HG02852 (cell line): ENCODE results near the gene SLC37A1.

Experiments used
- ATAC-seq: cut with Tn5 transposase; IDR thresholded peaks from one replicate; pipeline ENCODE4 v1.9.1; 2021; ENCODE audit warnings: mild to moderate bottlenecking, moderate library complexity; ENCODE audit not compliant: unreplicated experiment

Gene SLC37A1

DNA sequence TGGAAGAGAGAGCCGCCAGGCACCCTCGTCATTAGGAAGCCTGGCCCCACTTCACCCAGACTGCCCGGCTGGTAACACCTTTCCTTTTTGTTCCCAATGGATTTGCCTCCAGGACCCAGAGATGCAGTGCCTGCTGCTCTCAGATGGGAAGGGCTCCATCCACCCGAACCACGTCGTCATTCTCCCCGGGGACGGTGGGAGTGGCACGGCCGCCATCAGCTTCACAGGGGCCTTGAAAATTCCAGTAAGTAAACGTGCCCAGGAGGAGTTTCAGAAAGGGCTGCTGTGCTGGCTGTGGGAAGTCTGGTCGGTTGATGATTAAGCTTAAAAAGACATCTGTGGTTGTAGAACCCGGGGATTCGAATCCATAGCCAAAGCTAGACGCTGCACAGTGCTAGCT lies 45.2 kb downstream of the SLC37A1 start:
- ATAC-seq = no peak

DNA sequence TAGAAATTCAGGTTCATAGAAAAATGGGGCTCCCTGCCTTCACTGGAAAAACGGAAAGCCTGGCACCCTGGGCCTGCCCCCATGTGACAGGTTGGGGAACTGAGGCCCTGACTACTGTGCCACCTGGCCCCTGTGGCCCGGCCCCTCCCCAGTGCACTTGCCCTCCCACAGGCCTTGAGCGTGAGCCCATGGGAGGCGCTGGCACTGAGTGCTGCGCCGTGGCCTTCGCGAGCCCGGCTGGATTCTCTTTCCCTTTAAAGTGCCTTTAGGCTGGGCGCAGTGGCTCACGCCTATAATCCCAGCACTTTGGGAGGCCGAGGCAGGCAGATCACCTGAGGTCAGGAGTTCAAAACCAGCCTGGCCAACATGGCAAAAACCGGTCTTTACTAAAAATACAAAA lies 45.7 kb downstream of the SLC37A1 start:
- no peak for ATAC-seq

DNA sequence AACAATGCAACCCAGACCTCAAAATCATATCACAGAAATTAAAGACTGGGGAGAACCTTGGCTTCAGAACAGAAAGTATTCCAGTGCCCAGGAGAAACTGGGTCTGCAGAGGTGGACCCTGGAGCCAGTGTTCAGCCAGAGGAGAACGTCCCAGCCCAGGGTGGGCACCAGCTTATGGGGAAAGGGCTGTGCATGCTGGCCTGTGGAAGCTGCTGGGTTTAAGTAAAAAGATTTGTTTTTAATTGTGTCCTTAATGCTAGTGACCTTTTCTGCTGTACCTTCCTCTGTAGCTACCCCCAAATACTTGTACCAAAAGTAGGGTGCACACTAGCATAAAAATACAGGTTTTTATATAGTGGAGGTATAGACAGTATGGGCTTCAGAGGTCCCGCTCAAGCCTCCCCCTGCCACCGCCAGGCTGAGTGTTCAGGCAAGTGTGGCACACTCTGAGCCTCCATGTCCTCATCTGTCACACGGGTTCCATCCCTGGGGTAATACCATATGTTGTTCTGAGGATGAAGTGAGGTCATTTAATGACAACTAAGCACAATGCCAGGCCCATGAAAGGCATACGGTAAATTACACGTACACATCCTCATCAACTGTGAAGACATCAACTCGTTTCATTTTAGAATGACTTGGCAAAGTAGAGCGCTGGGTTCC lies 47.0 kb downstream of the SLC37A1 start:
- no peak for ATAC-seq

DNA sequence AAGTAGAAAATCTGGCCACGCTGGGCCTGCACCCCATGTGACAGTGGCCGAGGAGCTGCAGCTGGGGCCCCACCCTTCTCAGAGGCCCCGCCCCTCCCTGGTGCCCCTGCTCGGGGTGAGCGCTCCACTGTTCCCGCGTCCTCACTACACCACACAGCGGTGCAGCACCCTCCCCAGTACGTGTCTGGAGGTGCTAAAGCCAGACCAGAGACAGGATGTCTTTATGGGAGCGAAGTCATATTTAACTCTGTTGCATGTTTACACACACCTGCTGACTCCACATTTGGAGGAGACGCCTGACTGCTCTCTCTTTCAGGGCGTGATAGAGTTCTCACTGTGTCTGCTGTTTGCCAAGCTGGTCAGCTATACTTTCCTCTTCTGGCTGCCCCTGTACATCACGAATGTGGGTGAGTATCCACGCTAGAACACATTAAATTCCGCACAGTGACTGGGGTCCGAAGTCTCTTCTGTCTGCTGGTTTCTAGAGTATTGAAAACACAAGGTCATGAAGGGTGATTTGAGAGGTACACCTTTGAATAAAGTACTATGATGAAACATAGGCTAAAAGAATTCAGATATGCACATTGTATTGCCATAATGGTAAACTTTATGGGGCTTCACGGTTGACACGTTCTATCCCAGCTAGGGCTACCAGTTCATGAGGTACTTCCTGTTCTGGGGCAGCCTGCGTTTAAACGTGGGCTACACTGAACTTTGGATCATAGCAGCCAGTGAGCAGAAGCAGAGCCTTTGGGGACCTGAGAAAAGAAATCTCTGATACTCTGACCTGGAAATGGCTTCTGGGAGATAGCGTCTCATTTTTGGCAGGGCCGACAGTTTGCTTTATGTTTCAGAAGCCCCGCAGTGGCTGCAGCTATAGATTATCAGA lies 48.4 kb downstream of the SLC37A1 start:
- no peak for ATAC-seq

DNA sequence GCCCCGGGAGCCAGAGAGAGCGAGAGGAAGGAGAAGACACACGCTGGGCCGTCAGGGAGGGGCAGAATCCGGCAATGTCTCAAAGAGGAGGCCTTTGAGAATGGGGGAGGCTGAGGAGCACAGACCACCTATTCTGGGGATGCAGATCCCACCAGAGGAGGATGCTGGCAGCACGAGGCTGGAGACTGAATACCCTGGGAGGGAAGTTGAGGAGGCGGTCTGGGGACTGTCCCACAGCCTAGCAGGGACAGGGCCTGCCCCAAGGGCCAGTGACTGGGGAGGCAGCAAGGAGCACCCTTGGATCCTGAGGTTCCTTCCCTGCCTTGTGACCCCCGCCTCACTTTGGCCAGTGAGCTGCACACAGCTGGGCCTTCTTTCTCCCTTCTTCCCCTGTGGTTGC lies 49.2 kb downstream of the SLC37A1 start:
- ATAC-seq = no peak

DNA sequence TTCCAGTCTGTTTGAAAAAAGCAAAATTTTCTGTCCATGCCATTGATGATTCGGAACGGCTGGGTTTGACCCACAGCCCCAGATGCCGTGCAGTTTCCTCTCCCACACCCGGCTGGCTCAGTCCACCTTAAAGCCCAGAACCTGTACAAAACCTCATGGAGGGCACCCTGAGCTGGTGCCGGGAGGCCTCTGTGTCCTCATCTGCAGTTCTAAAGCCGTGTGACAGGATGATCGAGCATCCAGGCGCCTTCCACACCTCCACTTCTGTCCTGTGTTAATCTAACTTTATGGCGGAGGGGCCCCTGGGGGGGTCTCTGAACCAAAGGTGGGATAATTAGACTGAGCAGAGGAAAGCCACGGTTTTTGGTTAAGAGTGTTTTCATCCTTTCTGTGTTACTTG lies 49.6 kb downstream of the SLC37A1 start:
- ATAC-seq = no peak

DNA sequence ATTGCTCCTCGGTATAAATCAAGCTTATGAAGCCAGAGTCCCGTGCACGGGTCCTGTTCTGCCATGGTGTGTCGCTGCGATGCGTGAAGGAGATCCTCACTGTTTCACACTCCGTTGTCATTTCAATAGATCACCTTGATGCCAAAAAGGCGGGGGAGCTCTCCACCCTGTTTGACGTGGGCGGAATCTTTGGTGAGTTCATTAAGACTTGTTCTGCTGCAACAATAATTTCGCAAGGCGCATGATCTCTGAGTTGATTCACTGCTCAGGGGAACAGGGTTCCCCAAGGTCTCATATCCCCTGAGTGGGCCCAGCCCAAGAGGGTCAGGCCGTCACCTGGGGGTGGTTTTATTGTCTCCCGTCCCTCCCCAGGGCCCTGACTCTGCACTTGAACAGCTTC lies 50.0 kb downstream of the SLC37A1 start:
- no peak for ATAC-seq

DNA sequence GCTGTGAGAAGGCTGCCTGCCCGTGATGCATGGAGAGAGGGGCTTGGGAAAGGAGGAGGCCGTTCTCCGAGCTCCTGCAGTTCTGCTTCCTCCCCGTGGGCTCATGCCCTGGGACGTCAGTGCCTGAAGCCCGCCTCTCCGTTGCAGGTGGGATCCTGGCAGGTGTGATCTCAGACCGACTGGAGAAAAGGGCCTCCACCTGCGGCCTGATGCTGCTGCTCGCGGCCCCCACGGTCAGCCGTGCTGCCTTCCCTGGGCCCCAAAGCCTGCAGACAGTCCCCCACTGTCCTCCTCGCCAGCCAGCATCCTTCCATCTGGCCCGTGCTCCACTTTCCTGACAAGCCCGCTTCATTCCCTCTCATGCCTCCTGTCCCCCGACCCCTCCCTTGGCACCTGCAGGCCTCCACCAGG lies 50.9 kb downstream of the SLC37A1 start:
- no peak for ATAC-seq

DNA sequence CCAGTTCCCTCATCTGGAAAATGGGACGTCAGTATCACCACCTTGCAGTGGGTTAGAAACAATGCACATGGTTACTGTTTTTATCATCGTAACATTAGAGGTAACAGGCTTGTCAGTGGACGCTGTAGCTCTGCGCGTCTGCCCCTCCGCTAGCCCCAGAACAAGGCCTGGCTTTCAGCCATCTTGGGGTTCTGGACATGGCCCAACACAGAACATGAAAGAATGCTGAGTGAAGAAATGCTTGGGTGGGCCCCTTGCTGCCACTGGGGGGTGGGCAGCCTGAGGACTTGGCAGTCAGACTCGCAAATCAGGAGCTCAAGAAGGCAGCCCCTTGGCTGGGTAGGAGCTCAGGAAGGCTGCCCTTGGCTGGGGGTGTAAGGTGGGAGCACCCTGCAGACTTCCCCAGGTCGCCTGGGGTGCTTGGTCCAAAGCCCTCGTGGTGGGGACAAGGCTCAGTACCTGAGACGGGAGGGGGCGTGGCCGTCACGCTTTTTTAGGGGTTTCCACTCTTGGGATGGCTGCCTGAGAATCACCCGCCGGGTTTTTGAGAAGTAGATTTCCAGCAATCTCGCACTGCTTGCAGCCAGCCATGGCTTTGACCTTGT lies 51.7 kb downstream of the SLC37A1 start:
- no peak for ATAC-seq

DNA sequence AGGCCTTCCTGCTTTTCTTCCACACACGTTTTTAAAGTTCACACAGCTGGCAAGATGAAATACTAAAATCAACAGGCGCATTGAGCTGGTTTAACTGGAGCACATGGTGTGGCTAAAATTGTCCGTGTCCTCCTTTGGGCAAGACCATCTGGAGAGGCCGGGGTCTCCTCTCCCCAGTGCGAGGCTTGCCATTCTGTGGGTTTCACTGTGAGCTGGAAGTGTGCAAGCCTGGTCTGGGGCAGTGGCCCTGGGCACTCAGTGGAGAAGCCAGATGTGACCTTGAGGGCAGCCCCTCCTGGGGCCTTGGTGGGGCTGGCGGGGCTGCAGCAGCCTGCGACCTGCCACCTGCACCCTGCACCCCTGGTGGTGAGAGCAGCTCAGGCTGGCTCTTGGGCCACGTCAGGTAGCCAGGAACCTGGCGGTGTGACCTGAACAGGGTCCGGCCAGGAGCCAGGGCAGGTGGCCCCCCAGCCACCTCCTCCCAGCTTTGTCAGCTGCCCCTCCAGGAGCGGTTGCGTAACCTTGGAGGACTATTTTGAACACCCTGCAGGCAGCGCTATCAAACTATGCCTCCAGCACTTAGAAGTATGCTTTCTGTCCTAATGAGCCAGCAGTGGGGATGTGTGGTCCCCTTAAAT lies 52.4 kb downstream of the SLC37A1 start:
- ATAC-seq = no peak

DNA sequence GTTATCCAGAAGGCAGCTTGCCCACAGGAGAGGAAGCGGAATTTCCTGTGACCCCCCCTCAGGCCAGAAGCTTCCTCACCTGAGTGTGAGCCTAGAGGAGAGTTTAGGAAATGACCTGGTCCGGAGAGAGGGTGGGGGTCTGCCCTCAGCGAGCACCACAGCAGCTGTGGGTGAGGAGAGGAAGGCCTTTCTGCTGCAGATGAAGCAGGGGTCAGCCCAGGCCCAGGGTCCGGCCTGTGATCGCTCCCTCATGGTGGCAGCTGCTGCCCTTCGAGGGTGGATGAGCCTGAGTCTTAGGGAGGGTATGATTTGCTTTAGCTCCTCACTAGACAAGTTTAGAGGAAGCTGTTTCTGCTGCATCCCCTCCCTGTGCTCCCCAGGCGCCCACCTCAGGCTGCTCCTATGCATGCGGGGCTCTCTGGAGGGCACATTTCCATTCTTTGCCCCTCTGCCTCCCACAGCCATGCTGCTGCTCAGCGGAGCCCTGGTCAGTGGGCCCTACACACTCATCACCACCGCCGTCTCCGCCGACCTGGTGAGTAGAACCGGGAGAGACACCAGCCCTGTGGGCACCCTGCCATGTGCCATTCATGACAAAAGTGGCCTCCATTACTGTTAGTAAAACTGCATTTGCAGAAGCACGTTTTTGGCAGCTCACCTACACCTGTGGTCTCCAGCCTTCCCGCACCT lies 53.0 kb downstream of the SLC37A1 start:
- no peak for ATAC-seq

DNA sequence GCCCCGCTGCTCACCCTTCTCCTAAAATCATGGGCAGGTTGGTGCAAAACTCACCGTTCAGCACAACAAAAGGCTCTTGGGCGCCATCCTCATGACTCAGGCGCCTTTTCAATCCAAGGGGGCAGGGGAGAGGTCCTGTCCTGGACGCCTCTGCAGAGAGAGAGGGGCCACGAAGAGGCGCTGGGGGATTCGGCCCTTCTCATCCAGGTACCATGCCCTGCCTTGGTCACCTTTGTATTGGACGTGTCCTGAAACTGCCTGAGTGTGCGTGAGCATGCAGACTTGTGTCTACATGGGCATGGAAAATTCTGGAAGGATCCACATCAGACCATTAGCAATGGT lies 53.5 kb downstream of the SLC37A1 start:
- no peak for ATAC-seq

DNA sequence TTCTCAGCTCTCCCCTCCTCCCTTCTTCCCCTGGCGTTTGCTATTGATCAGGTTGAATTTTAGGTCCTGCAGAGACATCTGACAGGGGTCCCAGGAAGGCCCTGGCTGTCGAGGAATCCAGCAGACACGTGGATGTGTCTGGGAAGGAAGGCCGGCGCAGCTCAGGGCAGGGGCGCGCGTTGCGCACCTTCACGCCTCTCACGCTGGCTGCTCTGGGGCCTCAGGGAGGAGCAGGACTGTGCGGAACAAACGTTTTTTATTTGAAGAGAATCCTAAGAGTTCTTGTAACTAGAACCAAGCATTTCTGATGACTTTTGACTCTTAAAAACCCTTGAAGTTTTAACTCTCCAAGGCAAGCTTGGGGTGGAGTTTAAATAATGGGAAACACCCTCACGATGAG lies 54.2 kb downstream of the SLC37A1 start:
- ATAC-seq = no peak

DNA sequence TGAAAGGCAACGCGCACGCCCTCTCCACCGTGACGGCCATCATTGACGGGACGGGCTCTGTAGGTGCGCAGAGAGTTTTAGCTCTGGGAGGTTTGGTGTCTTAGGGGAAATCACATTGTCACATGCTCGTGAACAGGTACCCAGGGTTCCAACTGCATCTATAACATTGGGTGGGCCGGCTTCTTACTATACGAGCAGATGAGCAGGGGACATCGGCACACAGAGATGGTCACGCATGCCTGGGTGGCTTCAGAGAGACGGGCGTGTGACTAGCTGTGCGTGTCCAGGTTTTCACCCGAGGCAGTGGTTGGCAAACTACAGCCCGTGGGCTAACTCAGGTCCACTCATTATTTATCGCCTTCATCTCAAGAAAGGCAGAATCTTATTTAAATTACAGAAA lies 54.7 kb downstream of the SLC37A1 start:
- ATAC-seq = no peak

DNA sequence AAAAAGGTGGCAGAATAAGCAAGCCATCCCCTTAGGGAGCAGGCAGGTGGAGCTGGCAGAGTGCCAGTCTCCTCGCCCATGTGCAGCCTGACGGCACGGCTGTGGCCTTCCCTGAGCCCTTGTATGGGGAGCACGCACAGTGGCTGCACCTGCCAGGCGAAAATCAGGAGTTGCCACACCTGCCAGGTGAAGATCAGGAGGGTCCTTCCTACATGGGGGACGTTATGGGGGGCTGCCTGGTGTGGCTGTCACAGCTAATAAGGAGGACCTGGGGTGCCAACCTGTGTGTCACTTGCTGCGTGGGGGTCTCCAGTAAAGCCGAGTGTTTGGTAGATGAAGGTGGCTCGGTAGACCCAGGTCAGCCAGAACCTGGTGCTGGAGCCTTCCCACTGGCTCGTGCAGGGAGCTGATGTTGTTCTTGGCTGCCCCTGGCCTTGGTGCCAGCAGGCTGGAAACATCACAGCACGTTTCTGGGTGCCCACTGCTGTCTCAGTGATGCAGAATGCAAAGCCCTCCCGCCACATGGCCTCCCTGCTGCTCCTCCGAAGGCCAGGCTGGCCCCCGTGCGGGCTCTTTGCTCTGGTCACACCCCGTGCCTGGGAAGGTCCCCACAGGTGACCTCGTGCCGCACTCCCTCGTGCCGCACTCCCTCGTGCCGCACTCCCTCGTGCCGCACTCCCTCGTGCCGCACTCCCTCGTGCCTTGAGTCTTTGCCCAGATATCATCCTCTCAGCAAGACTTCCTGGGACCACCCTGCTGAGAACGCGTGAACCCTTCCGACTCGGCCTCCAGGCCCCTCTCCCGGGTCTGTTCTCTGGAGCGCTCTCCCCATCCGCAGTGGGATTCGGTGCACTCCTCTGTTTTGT lies 55.4 kb downstream of the SLC37A1 start:
- ATAC-seq = no peak

DNA sequence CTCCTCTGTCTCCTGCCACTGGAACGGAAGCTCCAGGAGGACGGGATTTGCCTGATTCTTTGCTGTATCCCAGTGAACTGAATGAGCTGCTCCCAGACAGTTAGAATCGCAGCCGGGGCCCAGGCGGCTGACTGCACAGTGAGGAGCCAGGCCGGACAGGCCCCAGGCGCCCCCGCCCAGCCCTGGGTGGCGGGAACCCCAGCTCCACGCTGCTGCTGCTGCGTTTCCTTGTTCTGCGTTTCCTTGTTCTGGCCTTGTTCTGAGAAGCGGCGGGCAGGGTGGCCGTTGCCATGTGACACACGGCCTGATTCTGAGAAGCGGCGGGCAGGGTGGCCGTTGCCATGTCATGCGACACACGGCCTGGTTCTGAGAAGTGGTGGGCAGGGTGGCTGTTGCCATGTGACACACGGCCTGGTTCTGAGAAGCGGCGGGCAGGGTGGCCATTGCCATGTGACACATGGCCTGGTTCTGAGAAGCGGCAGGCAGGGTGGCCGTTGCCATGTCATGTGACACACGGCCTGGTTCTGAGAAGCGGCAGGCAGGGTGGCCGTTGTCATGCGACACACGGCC lies 56.2 kb downstream of the SLC37A1 start:
- no peak for ATAC-seq

DNA sequence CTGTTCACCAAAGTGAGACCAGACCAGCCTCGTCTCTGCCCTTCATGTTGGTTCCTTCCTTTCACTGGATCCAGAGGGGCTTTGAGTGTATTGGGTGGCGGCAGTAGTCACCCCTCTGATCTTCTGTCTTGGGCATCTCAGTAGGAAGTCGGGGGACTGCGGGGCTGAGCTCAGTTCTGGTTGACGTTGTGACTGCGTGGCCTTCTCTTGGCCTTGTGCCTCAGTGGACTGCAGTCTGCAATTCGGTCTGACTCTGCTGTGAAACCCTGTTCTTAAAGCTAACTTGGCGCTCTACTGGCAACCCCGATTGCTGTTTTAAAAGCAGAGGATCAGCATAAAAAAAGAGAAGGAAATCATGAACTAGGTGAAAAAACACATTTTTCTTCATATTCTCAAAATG lies 56.7 kb downstream of the SLC37A1 start:
- ATAC-seq = no peak

DNA sequence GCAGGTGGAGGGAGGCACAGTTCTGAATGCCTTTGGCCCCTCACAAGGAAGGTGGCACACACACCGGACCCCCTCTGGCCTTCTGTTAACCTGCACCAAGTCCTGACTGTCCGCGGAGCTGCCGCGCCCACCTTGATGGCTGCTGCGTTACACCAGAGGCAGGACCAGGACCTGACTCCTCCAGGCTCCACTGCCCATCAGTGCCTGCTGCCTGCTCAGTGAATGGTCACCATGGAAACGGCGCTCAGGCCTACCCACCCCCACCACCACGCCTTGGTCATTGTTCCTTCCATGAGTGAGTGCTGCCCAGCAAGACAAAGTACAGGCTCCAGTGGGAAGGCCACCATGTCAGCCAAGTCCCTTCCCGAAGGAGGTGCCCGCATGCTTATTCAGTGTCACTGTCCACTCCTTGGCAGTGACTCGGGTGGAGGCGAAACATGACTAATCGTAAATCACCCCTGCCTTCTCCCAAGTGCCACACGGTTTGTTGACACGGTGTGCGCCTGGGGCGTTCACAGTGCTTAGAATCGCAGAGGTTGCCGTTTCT lies 57.3 kb downstream of the SLC37A1 start:
- ATAC-seq = no peak

DNA sequence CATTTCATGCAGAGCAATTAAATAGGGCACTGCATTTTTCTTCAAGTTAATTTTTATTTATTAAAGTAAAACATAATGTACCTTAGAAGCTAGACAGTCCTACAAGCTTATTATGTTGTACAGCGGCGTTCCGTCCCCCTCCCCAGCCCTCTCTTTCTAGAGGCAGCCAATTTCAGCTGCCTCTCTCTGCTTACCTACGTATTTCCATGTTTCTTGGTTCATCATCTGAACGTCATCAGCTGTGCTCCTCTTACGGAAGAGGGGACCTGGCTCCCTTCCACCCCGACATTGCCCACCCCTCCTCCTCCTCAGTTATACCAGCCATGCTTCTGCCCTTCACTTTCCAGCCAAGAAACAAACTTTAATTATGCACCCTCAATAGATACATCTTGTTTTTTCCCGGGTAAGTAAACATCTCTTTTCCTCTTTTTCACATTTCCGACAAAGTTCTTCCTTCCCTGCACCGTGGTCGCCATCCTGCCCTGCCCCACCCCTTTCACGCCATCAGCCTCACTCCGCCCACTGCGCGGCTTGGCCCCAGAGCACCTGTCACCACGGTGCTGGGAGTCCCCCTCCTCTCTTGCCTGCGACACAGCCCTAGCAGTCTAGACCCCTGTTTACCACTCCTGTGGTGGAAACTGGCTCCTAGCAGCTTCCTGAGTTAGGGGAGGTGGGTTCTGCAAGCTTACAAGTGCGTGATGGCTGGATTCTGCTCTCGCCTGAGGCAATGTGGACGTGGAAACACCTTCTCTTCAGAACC lies 57.9 kb downstream of the SLC37A1 start:
- no peak for ATAC-seq
